ENCODE data around the gene NYAP2. TPM values are rescaled to one million over a fixed set of nuclear protein-coding genes. Genes with fewer than 3 reads are reported as not detected.

The NYAP2 gene
- total RNA-seq, 1 donor from 2014 or later: 0.14 TPM

DNA sequence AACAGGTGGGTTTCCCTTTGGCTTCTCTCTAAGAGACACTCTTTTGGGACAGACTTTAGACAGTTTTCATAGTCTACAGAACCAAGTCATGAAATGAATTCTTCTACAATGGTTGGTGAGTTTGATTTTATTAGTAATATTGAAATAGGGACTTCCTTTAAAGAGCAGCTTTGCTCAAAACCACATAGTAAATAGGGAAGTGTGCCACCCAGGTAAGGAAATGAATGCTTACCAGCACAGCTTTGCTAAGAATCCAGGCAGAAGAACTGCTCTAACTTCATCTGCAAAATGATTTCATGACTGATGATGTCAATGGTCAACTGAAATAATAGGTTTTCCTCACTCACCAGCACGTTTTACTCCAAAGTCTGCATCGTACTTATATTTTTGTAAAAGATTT is 89.2 kb downstream of the NYAP2 start:
- Histone ChIP-seq H3K79me2 (ENCODE audit: insufficient read depth, low read length) (no peaks in the 10 kb centered on the region), H3K9ac (ENCODE audit: low read length) (no peak overlapping the region), H3K36me3 (ENCODE audit: insufficient read depth, low read length) (no peaks in the 10 kb centered on the region), H3K27me3 (ENCODE audit: insufficient read depth, low read length) (no peaks in the 10 kb centered on the region), H3K4me3 (ENCODE audit: insufficient read depth, low read depth, low read length) (no peak overlapping the region), H4K20me1 (ENCODE audit: insufficient read depth, low read length) (no peaks in the 10 kb centered on the region), H2AFZ (ENCODE audit: low read depth, low read length) (no peak overlapping the region), H3K27ac (ENCODE audit: low read depth, low read length) (no peak overlapping the region), H3K4me2 (ENCODE audit: low read length) (no peak overlapping the region), H3K4me1 (ENCODE audit: insufficient read depth, low read length) (no peaks in the 10 kb centered on the region), H3K9me3 (ENCODE audit: insufficient read depth, low read depth, low read length) (no peaks in the 10 kb centered on the region)
- DNase-seq (ENCODE audit: low read depth): no peak
- no peak for FAIRE-seq
- no peaks in the 10 kb centered on the region for H3K4me1 Mint-ChIP-seq (ENCODE audit: low read depth, unreplicated experiment)
- H3K27ac Mint-ChIP-seq (ENCODE audit: unreplicated experiment): no peak overlapping the region
- no peaks in the 10 kb centered on the region for H3K27me3 Mint-ChIP-seq (ENCODE audit: low read depth, unreplicated experiment)
- peaks cover 2% of the 10 kb centered on the region for H3K9me3 Mint-ChIP-seq (ENCODE audit: unreplicated experiment)
- TF ChIP-seq EZH2 (IDR thresholded peaks at IDR 0.05; ENCODE audit: insufficient read depth, low read length): no peak
- TF ChIP-seq, protein P1, sequence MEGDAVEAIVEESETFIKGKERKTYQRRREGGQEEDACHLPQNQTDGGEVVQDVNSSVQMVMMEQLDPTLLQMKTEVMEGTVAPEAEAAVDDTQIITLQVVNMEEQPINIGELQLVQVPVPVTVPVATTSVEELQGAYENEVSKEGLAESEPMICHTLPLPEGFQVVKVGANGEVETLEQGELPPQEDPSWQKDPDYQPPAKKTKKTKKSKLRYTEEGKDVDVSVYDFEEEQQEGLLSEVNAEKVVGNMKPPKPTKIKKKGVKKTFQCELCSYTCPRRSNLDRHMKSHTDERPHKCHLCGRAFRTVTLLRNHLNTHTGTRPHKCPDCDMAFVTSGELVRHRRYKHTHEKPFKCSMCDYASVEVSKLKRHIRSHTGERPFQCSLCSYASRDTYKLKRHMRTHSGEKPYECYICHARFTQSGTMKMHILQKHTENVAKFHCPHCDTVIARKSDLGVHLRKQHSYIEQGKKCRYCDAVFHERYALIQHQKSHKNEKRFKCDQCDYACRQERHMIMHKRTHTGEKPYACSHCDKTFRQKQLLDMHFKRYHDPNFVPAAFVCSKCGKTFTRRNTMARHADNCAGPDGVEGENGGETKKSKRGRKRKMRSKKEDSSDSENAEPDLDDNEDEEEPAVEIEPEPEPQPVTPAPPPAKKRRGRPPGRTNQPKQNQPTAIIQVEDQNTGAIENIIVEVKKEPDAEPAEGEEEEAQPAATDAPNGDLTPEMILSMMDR (IDR thresholded peaks at IDR 0.05; ENCODE audit: insufficient read depth, low read depth, low read length): no peak
- no peaks in the 10 kb centered on the region for H3K36me3 Mint-ChIP-seq (ENCODE audit: low read depth, unreplicated experiment)
- no peak overlapping the region for H3K4me3 Mint-ChIP-seq (ENCODE audit: unreplicated experiment)

DNA sequence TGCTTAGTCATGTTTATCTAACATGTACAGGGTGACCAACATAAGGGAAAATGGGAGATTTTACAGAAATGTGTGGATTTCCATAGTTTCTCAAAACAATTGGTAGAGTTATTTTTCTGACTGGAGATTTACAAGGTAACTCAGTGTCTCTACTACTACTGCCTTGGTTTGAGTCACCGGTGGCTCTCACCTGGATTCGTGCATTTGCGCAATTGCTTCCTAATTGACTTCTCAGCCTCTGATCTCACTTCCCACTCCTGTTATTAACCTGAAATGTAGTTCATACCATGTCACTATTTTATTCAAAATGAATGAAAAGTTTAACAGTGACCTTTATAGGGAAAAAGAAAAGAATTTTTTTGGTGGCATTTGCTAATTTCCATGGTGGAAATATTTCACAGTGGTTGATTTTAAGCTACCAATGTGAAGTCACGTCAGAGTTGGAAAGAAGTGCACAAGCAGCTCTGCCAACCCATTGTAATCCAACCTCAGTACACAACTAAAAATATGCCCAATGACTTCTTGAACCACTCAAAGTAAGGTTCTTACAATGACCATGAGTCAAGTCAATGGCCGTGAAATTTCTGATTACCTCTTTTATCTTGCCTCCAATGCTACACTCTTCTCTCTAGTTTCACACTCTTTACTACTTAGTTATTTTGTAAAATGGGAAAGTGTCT is 94.0 kb downstream of the NYAP2 start:
- no peak overlapping the region for H2AFZ ChIP-seq (ENCODE audit: low read depth, low read length)
- Mint-ChIP-seq H3K9me3 (ENCODE audit: unreplicated experiment) (no peaks in the 10 kb centered on the region), H3K27me3 (ENCODE audit: low read depth, unreplicated experiment) (no peaks in the 10 kb centered on the region), H3K27ac (ENCODE audit: unreplicated experiment) (no peak overlapping the region), H3K4me3 (ENCODE audit: unreplicated experiment) (no peak overlapping the region), H3K36me3 (ENCODE audit: low read depth, unreplicated experiment) (no peaks in the 10 kb centered on the region), H3K4me1 (ENCODE audit: low read depth, unreplicated experiment) (no peaks in the 10 kb centered on the region)
- no peaks in the 10 kb centered on the region for H3K36me3 ChIP-seq (ENCODE audit: insufficient read depth, low read length)
- no peaks in the 10 kb centered on the region for H4K20me1 ChIP-seq (ENCODE audit: insufficient read depth, low read length)
- H3K27ac ChIP-seq (ENCODE audit: low read depth, low read length): no peak overlapping the region
- no peak overlapping the region for H3K4me2 ChIP-seq (ENCODE audit: low read length)
- no peak overlapping the region for H3K4me3 ChIP-seq (ENCODE audit: insufficient read depth, low read depth, low read length)
- no peaks in the 10 kb centered on the region for H3K27me3 ChIP-seq (ENCODE audit: insufficient read depth, low read length)
- H3K9ac ChIP-seq (ENCODE audit: low read length): no peak overlapping the region
- no peaks in the 10 kb centered on the region for H3K9me3 ChIP-seq (ENCODE audit: insufficient read depth, low read depth, low read length)
- FAIRE-seq (no peak), DNase-seq (ENCODE audit: low read depth) (no peak)
- no peak for TF ChIP-seq EZH2 (IDR thresholded peaks at IDR 0.05; ENCODE audit: insufficient read depth, low read length)
- TF ChIP-seq, protein P1 (IDR thresholded peaks at IDR 0.05; ENCODE audit: insufficient read depth, low read depth, low read length): no peak
- H3K79me2 ChIP-seq (ENCODE audit: insufficient read depth, low read length): no peaks in the 10 kb centered on the region
- H3K4me1 ChIP-seq (ENCODE audit: insufficient read depth, low read length): no peaks in the 10 kb centered on the region

DNA sequence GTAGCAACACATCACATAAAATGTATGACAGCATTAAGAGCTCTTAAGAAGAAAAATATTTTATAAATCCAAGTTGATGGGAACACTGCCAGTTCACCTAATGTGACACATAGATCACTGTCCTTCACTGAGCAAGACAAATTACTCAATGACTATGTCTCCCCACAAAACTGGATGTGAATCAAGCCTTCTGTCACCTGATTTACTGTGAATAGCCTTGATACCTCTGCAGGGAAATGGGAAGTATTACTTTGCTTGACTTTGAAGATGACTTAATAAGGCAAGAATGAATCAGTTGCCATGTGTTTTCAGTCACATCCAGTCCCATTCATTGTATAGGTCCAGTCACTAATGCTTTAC is 94.6 kb downstream of the NYAP2 start:
- H3K9me3 ChIP-seq (ENCODE audit: insufficient read depth, low read depth, low read length): no peaks in the 10 kb centered on the region
- no peak for TF ChIP-seq EZH2 (IDR thresholded peaks at IDR 0.05; ENCODE audit: insufficient read depth, low read length)
- TF ChIP-seq, protein P1 (IDR thresholded peaks at IDR 0.05; ENCODE audit: insufficient read depth, low read depth, low read length): no peak
- no peaks in the 10 kb centered on the region for H3K4me1 ChIP-seq (ENCODE audit: insufficient read depth, low read length)
- no peak for FAIRE-seq
- H3K4me3 ChIP-seq (ENCODE audit: insufficient read depth, low read depth, low read length): no peak overlapping the region
- peak; percentile 80 for DNase-seq (ENCODE audit: low read depth)
- H3K9me3 Mint-ChIP-seq (ENCODE audit: unreplicated experiment): no peaks in the 10 kb centered on the region
- no peak overlapping the region for H3K4me3 Mint-ChIP-seq (ENCODE audit: unreplicated experiment)
- H3K36me3 Mint-ChIP-seq (ENCODE audit: low read depth, unreplicated experiment): no peaks in the 10 kb centered on the region
- H3K4me2 ChIP-seq (ENCODE audit: low read length): no peak overlapping the region
- no peaks in the 10 kb centered on the region for H3K27me3 Mint-ChIP-seq (ENCODE audit: low read depth, unreplicated experiment)
- H2AFZ ChIP-seq (ENCODE audit: low read depth, low read length): no peak overlapping the region
- no peaks in the 10 kb centered on the region for H3K27me3 ChIP-seq (ENCODE audit: insufficient read depth, low read length)
- no peaks in the 10 kb centered on the region for H4K20me1 ChIP-seq (ENCODE audit: insufficient read depth, low read length)
- H3K27ac ChIP-seq (ENCODE audit: low read depth, low read length): no peak overlapping the region
- H3K4me1 Mint-ChIP-seq (ENCODE audit: low read depth, unreplicated experiment): no peaks in the 10 kb centered on the region
- no peaks in the 10 kb centered on the region for H3K79me2 ChIP-seq (ENCODE audit: insufficient read depth, low read length)
- H3K36me3 ChIP-seq (ENCODE audit: insufficient read depth, low read length): no peaks in the 10 kb centered on the region
- no peak overlapping the region for H3K27ac Mint-ChIP-seq (ENCODE audit: unreplicated experiment)
- H3K9ac ChIP-seq (ENCODE audit: low read length): no peak overlapping the region
